Keratinocyte (primary cell): ENCODE results near the gene PACC1. TPM values are rescaled to one million over a fixed set of nuclear protein-coding genes. Genes with fewer than 3 reads are reported as not detected.
A peak's percentile ranks its signal among the peaks of the same experiment; 100 is the strongest.

Experiments used
- DNase-seq: peaks from one replicate; pipeline ENCODE4 v3.0.0-alpha.2; 2011; ENCODE audit warnings: low read depth, missing footprints, low spot score
- FAIRE-seq: peaks from 2 replicates; lab custom pipeline; 2011; peaks lifted over from hg19 to GRCh38; lab: Jason Lieb, UNC
- H2AFZ ChIP-seq: 2 replicates; pipeline ENCODE4 v1.6.0; 2012; ENCODE audit warnings: low read length, control low read depth, inconsistent platforms; ENCODE audit not compliant: control insufficient read depth
- H3K27ac ChIP-seq: 2 replicates; pipeline ENCODE4 v1.5.1; 2011; ENCODE audit warnings: low read length; ENCODE audit not compliant: control insufficient read depth, insufficient read depth
- H3K27me3 ChIP-seq: 3 replicates; pipeline ENCODE4 v1.6.0; 2011; ENCODE audit warnings: low read length; ENCODE audit not compliant: control insufficient read depth, insufficient read depth; ENCODE audit errors: extremely low read depth
- H3K36me3 ChIP-seq, 2 experiments: 2 replicates in 1 of 2; 3 replicates in 1 of 2; pipeline ENCODE4 v1.5.1; 2011; ENCODE audit warnings: low read length in 2 of 2, mild to moderate bottlenecking in 1 of 2; ENCODE audit not compliant: control insufficient read depth in 2 of 2, insufficient read depth in 2 of 2; ENCODE audit errors: extremely low read depth in 1 of 2
- H3K4me1 ChIP-seq: 3 replicates; pipeline ENCODE4 v1.5.1; 2011; ENCODE audit warnings: low read length; ENCODE audit not compliant: control insufficient read depth, insufficient read depth; ENCODE audit errors: extremely low read depth
- H3K4me2 ChIP-seq: 3 replicates; pipeline ENCODE4 v1.6.0; 2011; ENCODE audit warnings: low read depth, low read length; ENCODE audit not compliant: control insufficient read depth, insufficient read depth; ENCODE audit errors: extremely low read depth
- H3K4me3 ChIP-seq, 3 experiments: fragments of 200-600 bp in 1 of 3; sonication (generic) in 1 of 3; 2 replicates in 2 of 3; 3 replicates in 1 of 3; pipeline ENCODE4 v1.5.1; 2011 to 2016; ENCODE audit warnings: low read length in 3 of 3, mild to moderate bottlenecking in 3 of 3, control low read depth in 2 of 3, inconsistent platforms in 1 of 3, low read depth in 1 of 3, mixed read lengths in 1 of 3, mixed run types in 1 of 3, moderate library complexity in 1 of 3; ENCODE audit not compliant: control insufficient read depth in 2 of 3, insufficient read depth in 2 of 3; ENCODE audit errors: extremely low read depth in 1 of 3
- H3K79me2 ChIP-seq: 2 replicates; pipeline ENCODE4 v1.6.0; 2012; ENCODE audit warnings: low read length; ENCODE audit not compliant: control insufficient read depth, insufficient read depth
- H3K9ac ChIP-seq: 3 replicates; pipeline ENCODE4 v1.6.0; 2011; ENCODE audit warnings: low read length; ENCODE audit not compliant: control insufficient read depth, insufficient read depth; ENCODE audit errors: extremely low read depth
- H3K9me1 ChIP-seq: 3 replicates; pipeline ENCODE4 v1.6.0; 2011; ENCODE audit warnings: low read length; ENCODE audit not compliant: control insufficient read depth, insufficient read depth; ENCODE audit errors: extremely low read depth
- H3K9me3 ChIP-seq: 2 replicates; pipeline ENCODE4 v1.5.1; 2012; ENCODE audit warnings: low read depth, low read length; ENCODE audit not compliant: control insufficient read depth
- H4K20me1 ChIP-seq: 3 replicates; pipeline ENCODE4 v1.6.0; 2011; ENCODE audit warnings: low read length; ENCODE audit not compliant: control insufficient read depth, insufficient read depth; ENCODE audit errors: extremely low read depth
- EZH2 ChIP-seq: IDR thresholded peaks from one replicate; pipeline ENCODE4 v1.6.1; 2012; ENCODE audit warnings: inconsistent platforms, mild to moderate bottlenecking, low read length, moderate library complexity
- dilution Hi-C: fragments of 300-500 bp; cut with MboI; formaldehyde crosslinking; loops from one replicate; pipeline ENCODE4 v1.7.0; 2020; ENCODE audit warnings: low sequenced_read_pairs; ENCODE audit not compliant: extremely low pct_ligation_motif_present
- polyA plus RNA-seq, 5 experiments: library from polyadenylated mRNA; depleted of rRNA in 3 of 5; stranded (reverse) in 3 of 5; stranded (forward) in 1 of 5; unstranded in 1 of 5; fragments of >200 nt; gene quantifications; 1 replicate in 1 of 5; 2 replicates in 3 of 5; 3 replicates in 1 of 5; pipeline versions ENCODE4 v1.2.1 to v1.2.3, GENCODE V29; 2011 to 2012; ENCODE audit warnings: missing spikeins in 2 of 5, low read depth in 1 of 5, low replicate concordance in 1 of 5
- TF ChIP-seq, protein P1 (sequence below), 3 experiments: IDR thresholded peaks in 1 of 3; conservative IDR thresholded peaks in 1 of 3; optimal IDR thresholded peaks in 1 of 3; 2 replicates in 2 of 3; 3 replicates in 1 of 3; pipeline versions ENCODE3 to v1.5.1; 2011; ENCODE audit warnings: low read length in 3 of 3, mild to moderate bottlenecking in 3 of 3, moderate library complexity in 2 of 3, control low read depth in 1 of 3, inconsistent platforms in 1 of 3; ENCODE audit not compliant: insufficient read depth in 2 of 3; ENCODE audit errors: extremely low read depth in 1 of 3

PACC1 gene
- polyA plus RNA-seq, 1 donor (not counting 4 experiments of a cell fraction or from before 2014, with no cell fraction given): 12.7 TPM

GRCh38 chr1:212415107-212415841 is 588 bp upstream of the PACC1 start:
- no peak for FAIRE-seq
- dilution Hi-C loops: no loop called here

GRCh38 chr1:212413902-212414327 is 771 bp downstream of the PACC1 start:
- H3K4me1 ChIP-seq: peaks cover 8% of the 10 kb centered on the region
- dilution Hi-C loops: no loop called here
- no peak for DNase-seq

More at GRCh38 chr1:212415107-212415841, 588 bp upstream of the PACC1 start:
- Histone ChIP-seq H3K4me2 (peak overlapping the region; percentile 67), H3K79me2 (peaks cover 16% of the 10 kb centered on the region), H4K20me1 (no peaks in the 10 kb centered on the region), H3K4me1 (peaks cover 8% of the 10 kb centered on the region), H3K9me3 (no peaks in the 10 kb centered on the region), H3K9ac (peak overlapping the region; percentile 69), H3K36me3 (peaks cover 0 to 2% of the 10 kb centered on the region in 2 experiments), H3K27me3 (no peaks in the 10 kb centered on the region), H3K4me3 (peak overlapping the region in 1 of 3 experiments; percentile 77), H3K9me1 (no peaks in the 10 kb centered on the region), H2AFZ (peak overlapping the region; percentile 77), H3K27ac (no peak overlapping the region)
- DNase-seq: no peak
- TF ChIP-seq, protein P1, sequence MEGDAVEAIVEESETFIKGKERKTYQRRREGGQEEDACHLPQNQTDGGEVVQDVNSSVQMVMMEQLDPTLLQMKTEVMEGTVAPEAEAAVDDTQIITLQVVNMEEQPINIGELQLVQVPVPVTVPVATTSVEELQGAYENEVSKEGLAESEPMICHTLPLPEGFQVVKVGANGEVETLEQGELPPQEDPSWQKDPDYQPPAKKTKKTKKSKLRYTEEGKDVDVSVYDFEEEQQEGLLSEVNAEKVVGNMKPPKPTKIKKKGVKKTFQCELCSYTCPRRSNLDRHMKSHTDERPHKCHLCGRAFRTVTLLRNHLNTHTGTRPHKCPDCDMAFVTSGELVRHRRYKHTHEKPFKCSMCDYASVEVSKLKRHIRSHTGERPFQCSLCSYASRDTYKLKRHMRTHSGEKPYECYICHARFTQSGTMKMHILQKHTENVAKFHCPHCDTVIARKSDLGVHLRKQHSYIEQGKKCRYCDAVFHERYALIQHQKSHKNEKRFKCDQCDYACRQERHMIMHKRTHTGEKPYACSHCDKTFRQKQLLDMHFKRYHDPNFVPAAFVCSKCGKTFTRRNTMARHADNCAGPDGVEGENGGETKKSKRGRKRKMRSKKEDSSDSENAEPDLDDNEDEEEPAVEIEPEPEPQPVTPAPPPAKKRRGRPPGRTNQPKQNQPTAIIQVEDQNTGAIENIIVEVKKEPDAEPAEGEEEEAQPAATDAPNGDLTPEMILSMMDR (optimal IDR thresholded peaks at IDR 0.05 in 1 of 3, IDR thresholded peaks at IDR 0.05 in 1 of 3, conservative IDR thresholded peaks at IDR 0.05 in 1 of 3; ENCODE audit: extremely low read depth in 1 of 3, insufficient read depth in 2 of 3, low read length in 3 of 3): no peak
- TF ChIP-seq EZH2: no peak

More at GRCh38 chr1:212413902-212414327, 771 bp downstream of the PACC1 start:
- Histone ChIP-seq H2AFZ (peak overlapping the region; percentile 82), H3K27ac (no peak overlapping the region), H3K9me1 (no peaks in the 10 kb centered on the region), H3K27me3 (no peaks in the 10 kb centered on the region), H3K4me2 (peak overlapping the region; percentile 76), H4K20me1 (no peaks in the 10 kb centered on the region), H3K36me3 (peaks cover 11 to 12% of the 10 kb centered on the region in 2 experiments), H3K9ac (peak overlapping the region; percentile 69), H3K9me3 (no peaks in the 10 kb centered on the region), H3K4me3 (peak overlapping the region; percentile 76 to 81 (median 77)), H3K79me2 (peaks cover 16% of the 10 kb centered on the region)
- TF ChIP-seq EZH2: no peak
- TF ChIP-seq, protein P1 (optimal IDR thresholded peaks at IDR 0.05 in 1 of 3, IDR thresholded peaks at IDR 0.05 in 1 of 3, conservative IDR thresholded peaks at IDR 0.05 in 1 of 3; ENCODE audit: extremely low read depth in 1 of 3, insufficient read depth in 2 of 3, low read length in 3 of 3): no peak
- no peak for FAIRE-seq
